OCI-LY7 (cell line): ENCODE measurements around the gene APBB3. TPM values are rescaled to one million over a fixed set of nuclear protein-coding genes. Genes with fewer than 3 reads are reported as not detected.
"Not testable (repeated sequence)": the region's sequence is repeated elsewhere in the genome, so short reads cannot be mapped to it uniquely, and the experiment has no call there.

ENCODE experiments used
- BruUV-seq: library from RNA; stranded (reverse); fragments of 400-500 nt; replicated peaks from 2 replicates; lab custom pipeline; 2021; lab: Mats Ljungman, UMichigan
- CTCF ChIA-PET: fragments of 300-600 bp; sonication (Branson Sonifier 250); formaldehyde crosslinking; loops from one replicate; lab custom pipeline; 2022; ENCODE audit warnings: antibody characterized with exemption; ENCODE audit not compliant: unreplicated experiment; lab: Charles Lee
- POLR2A ChIA-PET: fragments of 300-600 bp; sonication (Branson Sonifier 250); formaldehyde crosslinking; loops from one replicate; lab custom pipeline; 2022; ENCODE audit warnings: antibody characterized with exemption; lab: Charles Lee
- DNase-seq: peaks from one replicate; pipeline ENCODE4 v3.0.0-alpha.2; 2015; ENCODE audit warnings: low spot score
- H2AFZ ChIP-seq: fragments of 200-600 bp; sonication (generic), shearing (Covaris generic); 2 replicates; pipeline ENCODE4 v1.6.1; 2014; ENCODE audit warnings: mild to moderate bottlenecking, antibody characterized with exemption, low read length, moderate library complexity
- H3K27ac ChIP-seq: fragments of 200-600 bp; sonication (generic); 2 replicates; pipeline ENCODE4 v1.5.1; 2014; ENCODE audit warnings: mixed run types, low read depth, mild to moderate bottlenecking, moderate library complexity, low read length, inconsistent platforms; ENCODE audit not compliant: poor library complexity, severe bottlenecking
- H3K36me3 ChIP-seq: fragments of 200-600 bp; sonication (generic); 2 replicates; pipeline ENCODE4 v1.6.1; 2014; ENCODE audit warnings: mild to moderate bottlenecking, antibody characterized with exemption, low read length, moderate library complexity, mixed read lengths; ENCODE audit not compliant: insufficient read depth
- H3K4me1 ChIP-seq: fragments of 200-600 bp; sonication (generic); 2 replicates; pipeline ENCODE4 v1.5.1; 2014; ENCODE audit warnings: mild to moderate bottlenecking, low read length; ENCODE audit not compliant: insufficient read depth, poor library complexity, severe bottlenecking
- H3K4me2 ChIP-seq: fragments of 200-600 bp; sonication (generic); 2 replicates; pipeline ENCODE4 v1.6.1; 2014; ENCODE audit warnings: mild to moderate bottlenecking, low read length
- H3K4me3 ChIP-seq: fragments of 200-600 bp; sonication (generic); 2 replicates; pipeline ENCODE4 v1.5.1; 2014; ENCODE audit warnings: mild to moderate bottlenecking, low read depth, low read length; ENCODE audit not compliant: poor library complexity, severe bottlenecking
- H3K79me2 ChIP-seq: fragments of 200-600 bp; sonication (generic); 2 replicates; pipeline ENCODE4 v1.6.1; 2016; ENCODE audit warnings: low read depth, mild to moderate bottlenecking, low read length, moderate library complexity, mixed read lengths; ENCODE audit not compliant: insufficient read depth
- H3K9me2 ChIP-seq: fragments of 200-600 bp; sonication (generic); 2 replicates; pipeline ENCODE4 v1.6.1; 2016; ENCODE audit warnings: mild to moderate bottlenecking, low read length, mixed read lengths; ENCODE audit not compliant: insufficient read depth
- H3K9me3 ChIP-seq: fragments of 200-600 bp; sonication (generic); 2 replicates; pipeline ENCODE4 v1.6.1; 2014; ENCODE audit warnings: mild to moderate bottlenecking, mixed run types, low read length, mixed read lengths
- H4K20me1 ChIP-seq: fragments of 200-600 bp; sonication (generic); 2 replicates; pipeline ENCODE4 v1.6.1; 2014; ENCODE audit warnings: mild to moderate bottlenecking, antibody characterized with exemption, low read length, moderate library complexity, mixed read lengths; ENCODE audit not compliant: insufficient read depth
- EZH2phosphoT487 ChIP-seq: fragments of 200-600 bp; sonication (generic); IDR thresholded peaks from 2 replicates; pipeline ENCODE4 v1.6.1; 2018; ENCODE audit warnings: low read depth, borderline replicate concordance, mild to moderate bottlenecking, mixed run types, antibody characterized with exemption, low read length, moderate library complexity, mixed read lengths
- intact Hi-C: fragments of 100-400 bp; cut with micrococcal nuclease; formaldehyde crosslinking; loops from one replicate; pipeline ENCODE4 v1.10.0; 2022; ENCODE audit not compliant: unreplicated experiment
- total RNA-seq, 2 experiments: library from RNA; depleted of rRNA in 1 of 2; stranded (reverse); fragments of >200 nt in 1 of 2; shearing (Covaris generic) in 1 of 2; gene quantifications; 2 replicates each; pipeline ENCODE4 v1.2.3, GENCODE V29; 2014 to 2022
- TF ChIP-seq, protein P1 (sequence below): fragments of 200-600 bp; sonication (generic); conservative IDR thresholded peaks from 2 replicates; pipeline ENCODE4 v1.5.1; 2014; ENCODE audit warnings: mild to moderate bottlenecking, antibody characterized with exemption, low read length, moderate library complexity, mixed read lengths

Gene APBB3
- total RNA-seq, 2 experiments from 2014 or later: 32.1 to 37.9 TPM

DNA sequence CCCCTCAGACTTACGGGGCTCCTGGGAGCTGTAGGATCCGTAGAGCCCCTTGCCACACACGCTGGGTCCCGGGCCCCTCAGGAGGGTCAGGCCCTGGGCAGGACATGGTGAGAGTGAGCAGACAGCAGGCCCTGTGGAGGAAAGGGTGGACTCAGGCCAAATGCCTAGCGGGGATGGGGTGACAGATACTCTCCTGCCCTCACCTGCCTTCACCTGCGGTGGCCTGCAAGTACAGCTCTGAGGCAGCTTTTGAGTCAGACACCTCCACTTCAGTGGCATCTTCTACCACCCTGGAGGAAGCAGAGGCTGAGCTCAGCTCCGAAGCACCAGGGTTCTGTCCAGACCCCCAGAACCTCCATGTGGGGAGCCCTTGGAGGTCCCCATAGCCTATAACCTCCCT, 26.5 kb upstream of the APBB3 start:
- no TSS peak for BruUV-seq
- DNase-seq: no peak
- CTCF ChIA-PET: interaction anchor here (1.1 kb wide), 1 partner anchor 202 kb away, joined by 3 read pairs; no protein-coding TSS in a partner anchor

DNA sequence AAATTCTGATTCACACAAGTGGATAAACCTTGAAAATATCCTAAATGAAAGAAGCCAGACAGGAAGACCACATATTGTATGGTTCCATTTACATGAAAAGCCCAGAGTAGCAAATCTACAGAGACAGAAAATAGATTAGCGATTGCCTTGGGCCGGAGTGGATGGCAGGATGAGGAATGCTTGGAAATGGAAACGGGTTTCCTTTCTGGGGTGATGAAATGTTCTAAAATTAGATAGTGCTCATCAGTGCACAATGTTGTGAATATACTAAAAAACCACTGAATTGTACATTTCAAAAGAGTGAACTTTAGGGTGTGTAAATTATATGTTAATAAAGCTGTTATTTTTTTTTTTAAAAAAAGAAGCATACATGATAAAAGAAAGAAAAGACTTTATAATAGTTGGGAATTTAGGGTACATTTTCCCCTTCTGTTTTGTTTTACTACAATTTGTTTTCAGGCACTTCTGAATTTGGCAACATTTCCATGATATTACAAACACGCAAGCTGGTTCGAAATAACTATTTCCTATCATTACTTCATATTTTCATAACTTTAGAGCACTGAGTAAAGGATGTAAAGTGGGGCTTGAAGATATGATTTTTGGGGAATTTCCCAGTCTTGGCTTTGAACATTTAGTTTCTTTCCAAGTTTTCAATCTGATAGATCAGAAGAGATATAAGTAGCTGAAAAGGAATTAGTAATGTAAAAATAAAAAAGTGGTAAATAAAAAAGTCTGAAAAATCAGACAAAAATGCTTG, 24.1 kb upstream of the APBB3 start:
- no peak overlapping the region for H3K4me2 ChIP-seq
- H3K27ac ChIP-seq: no peak overlapping the region
- TF ChIP-seq EZH2phosphoT487: no peak
- TF ChIP-seq, protein P1, sequence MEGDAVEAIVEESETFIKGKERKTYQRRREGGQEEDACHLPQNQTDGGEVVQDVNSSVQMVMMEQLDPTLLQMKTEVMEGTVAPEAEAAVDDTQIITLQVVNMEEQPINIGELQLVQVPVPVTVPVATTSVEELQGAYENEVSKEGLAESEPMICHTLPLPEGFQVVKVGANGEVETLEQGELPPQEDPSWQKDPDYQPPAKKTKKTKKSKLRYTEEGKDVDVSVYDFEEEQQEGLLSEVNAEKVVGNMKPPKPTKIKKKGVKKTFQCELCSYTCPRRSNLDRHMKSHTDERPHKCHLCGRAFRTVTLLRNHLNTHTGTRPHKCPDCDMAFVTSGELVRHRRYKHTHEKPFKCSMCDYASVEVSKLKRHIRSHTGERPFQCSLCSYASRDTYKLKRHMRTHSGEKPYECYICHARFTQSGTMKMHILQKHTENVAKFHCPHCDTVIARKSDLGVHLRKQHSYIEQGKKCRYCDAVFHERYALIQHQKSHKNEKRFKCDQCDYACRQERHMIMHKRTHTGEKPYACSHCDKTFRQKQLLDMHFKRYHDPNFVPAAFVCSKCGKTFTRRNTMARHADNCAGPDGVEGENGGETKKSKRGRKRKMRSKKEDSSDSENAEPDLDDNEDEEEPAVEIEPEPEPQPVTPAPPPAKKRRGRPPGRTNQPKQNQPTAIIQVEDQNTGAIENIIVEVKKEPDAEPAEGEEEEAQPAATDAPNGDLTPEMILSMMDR: no peak
- no peaks in the 10 kb centered on the region for H3K36me3 ChIP-seq
- no peak overlapping the region for H2AFZ ChIP-seq
- H4K20me1 ChIP-seq: no peaks in the 10 kb centered on the region
- ChIA-PET CTCF (interaction anchor here (0.7 kb wide), 1 partner anchor 476 kb away, joined by 3 read pairs; no protein-coding TSS in a partner anchor), POLR2A (interaction anchor here (1.5 kb wide), 1 partner anchor 11 kb away, joined by 5 read pairs; no protein-coding TSS in a partner anchor)
- intact Hi-C loops: no loop called here
- H3K79me2 ChIP-seq: no peaks in the 10 kb centered on the region
- no peak overlapping the region for H3K4me3 ChIP-seq
- no peaks in the 10 kb centered on the region for H3K9me2 ChIP-seq
- H3K4me1 ChIP-seq: no peaks in the 10 kb centered on the region
- BruUV-seq: no TSS peak
- no peak for DNase-seq
- no peaks in the 10 kb centered on the region; the same call in 1 of the 2 replicates for H3K9me3 ChIP-seq

More for the DNA sequence above, 26.5 kb upstream of the APBB3 start:
- Histone ChIP-seq H3K4me2 (no peak overlapping the region), H3K9me3 (no peaks in the 10 kb centered on the region; the same call in 1 of the 2 replicates), H3K79me2 (no peaks in the 10 kb centered on the region), H3K4me3 (no peak overlapping the region), H3K9me2 (no peaks in the 10 kb centered on the region), H2AFZ (no peak overlapping the region), H3K4me1 (no peaks in the 10 kb centered on the region), H4K20me1 (no peaks in the 10 kb centered on the region), H3K36me3 (no peaks in the 10 kb centered on the region), H3K27ac (no peak overlapping the region)
- intact Hi-C loops: no loop called here
- TF ChIP-seq, protein P1: no peak
- no peak for TF ChIP-seq EZH2phosphoT487
- POLR2A ChIA-PET: no interaction called here

DNA sequence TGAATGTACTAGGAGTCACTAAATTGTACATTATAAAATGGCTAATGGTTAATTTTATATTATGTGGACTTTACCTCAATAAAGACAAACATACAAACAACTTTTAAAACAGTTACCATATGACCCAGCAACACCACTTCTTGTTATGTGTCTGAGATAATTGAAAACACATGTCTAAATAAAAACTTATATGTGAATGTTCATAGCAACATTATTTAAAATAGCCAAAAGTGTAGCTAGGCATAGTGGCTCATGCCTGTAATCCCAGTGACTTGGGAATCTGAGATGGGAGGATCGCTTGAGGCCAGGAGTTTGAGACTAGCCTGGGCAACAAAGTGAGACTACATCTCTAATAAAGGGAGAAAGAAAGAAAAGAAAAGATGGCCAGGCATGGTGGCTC, 23.1 kb upstream of the APBB3 start:
- H3K36me3 ChIP-seq: no peaks in the 10 kb centered on the region
- no peak for DNase-seq
- intact Hi-C loops: no loop called here
- no peaks in the 10 kb centered on the region for H4K20me1 ChIP-seq
- CTCF ChIA-PET: no interaction called here
- no TSS peak for BruUV-seq
- no peaks in the 10 kb centered on the region for H3K9me2 ChIP-seq
- H3K4me2 ChIP-seq: no peak overlapping the region
- no peak overlapping the region for H3K27ac ChIP-seq
- H3K4me1 ChIP-seq: no peaks in the 10 kb centered on the region
- no peaks in the 10 kb centered on the region for H3K79me2 ChIP-seq
- no peaks in the 10 kb centered on the region; the same call in 1 of the 2 replicates for H3K9me3 ChIP-seq
- TF ChIP-seq, protein P1: no peak
- no peak for TF ChIP-seq EZH2phosphoT487
- H3K4me3 ChIP-seq: no peak overlapping the region
- no peak overlapping the region for H2AFZ ChIP-seq
- POLR2A ChIA-PET: no interaction called here

DNA sequence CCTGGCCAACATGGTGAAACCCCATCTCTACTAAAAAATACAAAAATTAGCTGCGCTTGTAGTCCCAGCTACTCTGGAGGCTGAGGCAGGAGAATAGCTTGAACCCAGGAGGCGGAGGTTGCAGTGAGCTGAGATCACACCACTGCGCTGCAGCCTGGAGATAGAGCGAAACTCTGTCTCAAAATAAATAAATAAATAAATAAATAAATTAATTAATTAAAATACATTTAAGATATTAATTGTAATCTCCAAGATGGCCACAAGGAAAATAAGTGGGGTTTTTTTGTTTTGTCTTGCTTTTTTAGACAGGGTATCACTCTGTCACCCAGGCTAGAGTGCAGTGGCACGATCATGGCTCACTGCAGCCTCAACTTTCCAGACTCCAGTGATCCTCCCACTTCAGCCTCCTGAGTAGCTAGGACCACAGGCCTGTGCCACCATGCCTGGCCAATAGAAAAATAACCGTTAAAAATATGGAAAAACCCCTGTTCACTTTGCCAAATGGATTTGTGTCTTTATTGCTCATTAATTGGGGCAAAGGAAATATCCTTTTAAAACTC, 14.9 kb upstream of the APBB3 start:
- H2AFZ ChIP-seq, BruUV-seq, POLR2A ChIA-PET, H3K27ac ChIP-seq, DNase-seq, H3K4me1 ChIP-seq, H4K20me1 ChIP-seq, H3K36me3 ChIP-seq, H3K4me3 ChIP-seq, H3K9me2 ChIP-seq, intact Hi-C loops, H3K9me3 ChIP-seq, H3K4me2 ChIP-seq, H3K79me2 ChIP-seq, CTCF ChIA-PET: not testable (repeated sequence)
